CD4-positive, CD25-positive, alpha-beta regulatory T cell (primary cell): ENCODE data around the gene GON7. TPM values are rescaled to one million over a fixed set of nuclear protein-coding genes. Genes with fewer than 3 reads are reported as not detected.
"Not testable (repeated sequence)": the region's sequence is repeated elsewhere in the genome, so short reads cannot be mapped to it uniquely, and the experiment has no call there.

Experiments
- ATAC-seq, 2 donors: fragments of 150-1000 bp; cut with Tn5 transposase; one replicate each; pipeline ENCODE4 v1.10.0; 2021; ENCODE audit warnings: low read depth in 2 of 2, moderate number of reproducible peaks in 2 of 2, moderate library complexity in 1 of 2
- DNase-seq, 3 donors: peaks; one replicate each; pipeline versions ENCODE4 v3.0.0 to v3.0.0-alpha.2; 2012 to 2022; ENCODE audit warnings: mixed read lengths in 1 of 3
- H3K27ac ChIP-seq: one replicate; pipeline ENCODE4 v1.7.0; 2013; ENCODE audit warnings: mild to moderate bottlenecking, low read length; ENCODE audit not compliant: insufficient read depth, poor library complexity, severe bottlenecking
- H3K27me3 ChIP-seq: one replicate; pipeline ENCODE4 v1.7.0; 2013; ENCODE audit warnings: low read length; ENCODE audit not compliant: control insufficient read depth, insufficient read depth
- H3K36me3 ChIP-seq: one replicate; pipeline ENCODE4 v1.7.0; 2013; ENCODE audit warnings: mild to moderate bottlenecking, low read length, moderate library complexity; ENCODE audit not compliant: control insufficient read depth, insufficient read depth
- H3K4me1 ChIP-seq: 2 replicates; pipeline ENCODE4 v1.7.0; 2013; ENCODE audit warnings: mild to moderate bottlenecking, low read length; ENCODE audit not compliant: insufficient read depth, control insufficient read depth, poor library complexity, severe bottlenecking
- H3K4me3 ChIP-seq: one replicate; pipeline ENCODE4 v1.7.0; 2013; ENCODE audit warnings: low read depth, mild to moderate bottlenecking, low read length, moderate library complexity
- H3K9me3 ChIP-seq, 2 experiments: 1 replicate in 1 of 2; 2 replicates in 1 of 2; pipeline ENCODE4 v1.7.0; 2013; ENCODE audit warnings: low read length in 2 of 2, mild to moderate bottlenecking in 1 of 2, moderate library complexity in 1 of 2; ENCODE audit not compliant: control insufficient read depth in 2 of 2
- H3K27ac Mint-ChIP-seq, 3 donors: one replicate each; pipeline ENCODE4 v1.8.0; 2020 to 2022; ENCODE audit warnings: mild to moderate bottlenecking in 3 of 3, mixed read lengths in 3 of 3, moderate library complexity in 2 of 3
- H3K27me3 Mint-ChIP-seq: one replicate; pipeline ENCODE4 v1.8.0; 2022; ENCODE audit warnings: mild to moderate bottlenecking, mixed read lengths
- H3K36me3 Mint-ChIP-seq: one replicate; pipeline ENCODE4 v1.8.0; 2020; ENCODE audit warnings: mixed read lengths
- H3K4me1 Mint-ChIP-seq, 4 donors: one replicate each; pipeline ENCODE4 v1.8.0; 2020 to 2022; ENCODE audit warnings: mixed read lengths in 4 of 4, mild to moderate bottlenecking in 1 of 4
- H3K4me3 Mint-ChIP-seq, 4 donors: one replicate each; pipeline ENCODE4 v1.8.0; 2020 to 2022; ENCODE audit warnings: mild to moderate bottlenecking in 4 of 4, mixed read lengths in 4 of 4, moderate library complexity in 3 of 4
- H3K9me3 Mint-ChIP-seq, 7 donors: one replicate each; pipeline ENCODE4 v1.8.0; 2020 to 2022; ENCODE audit warnings: mixed read lengths in 7 of 7, mild to moderate bottlenecking in 3 of 7, moderate library complexity in 2 of 7
- polyA plus RNA-seq, 4 donors: library from polyadenylated mRNA; unstranded; fragments of 300-500 nt; fragmentation: Illumina TruSeq; gene quantifications; one replicate each; pipeline ENCODE4 v1.2.3, GENCODE V29; 2021
- total RNA-seq: library from RNA; stranded (reverse); gene quantifications from one replicate; pipeline ENCODE4 v1.2.3, GENCODE V29; 2022

Gene GON7
- total and polyA plus RNA-seq, 5 donors from 2014 or later = 7.1 to 31.0 (median 30.0) TPM

DNA sequence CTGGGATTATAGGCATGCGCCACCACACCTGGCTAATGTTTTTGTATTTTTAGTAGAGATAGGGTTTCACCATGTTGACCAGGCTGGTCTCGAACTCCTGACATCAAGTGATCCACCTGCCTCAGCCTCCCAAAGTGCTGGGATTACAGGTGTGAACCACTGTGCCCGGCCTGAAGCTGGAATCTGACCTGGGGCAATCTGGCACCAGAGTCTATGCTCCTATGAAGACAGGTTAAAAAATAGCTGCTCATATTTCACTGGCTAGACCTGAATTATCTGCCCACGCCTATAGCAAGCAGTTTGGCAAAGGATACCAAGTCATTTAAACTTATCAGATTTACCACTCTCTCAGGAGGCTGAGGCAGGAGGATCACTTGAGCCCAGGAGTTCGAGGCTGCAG lies 32.1 kb downstream of the GON7 start:
- H3K4me1 ChIP-seq, H3K9me3 ChIP-seq, H3K9me3 Mint-ChIP-seq, H3K27me3 Mint-ChIP-seq, DNase-seq, H3K36me3 ChIP-seq, H3K27me3 ChIP-seq, H3K27ac Mint-ChIP-seq, H3K4me1 Mint-ChIP-seq, H3K36me3 Mint-ChIP-seq, H3K27ac ChIP-seq, H3K4me3 ChIP-seq, ATAC-seq, H3K4me3 Mint-ChIP-seq: not testable (repeated sequence)

DNA sequence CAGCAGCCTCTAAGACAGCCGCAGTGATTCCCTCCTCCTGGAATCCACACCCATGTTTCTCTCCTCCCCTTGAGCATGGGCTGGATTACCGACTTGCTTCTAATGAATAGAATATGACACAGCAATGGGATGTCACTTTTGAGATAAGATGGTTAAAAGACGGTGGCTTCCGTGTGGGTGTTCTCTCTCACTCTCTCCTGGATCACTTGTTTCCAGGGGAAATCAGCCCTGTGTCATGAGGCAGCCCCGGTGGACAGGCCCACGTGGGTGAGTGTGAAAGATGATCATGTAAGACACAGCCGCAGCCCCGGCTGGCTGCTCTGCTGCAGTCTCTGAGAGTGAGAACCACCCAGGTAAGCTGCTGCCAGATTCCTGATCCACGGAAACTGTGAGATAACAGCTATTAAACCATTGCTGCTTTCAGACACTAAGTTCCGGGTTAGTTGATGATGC lies 32.9 kb downstream of the GON7 start:
- H3K27me3 ChIP-seq = no peaks in the 10 kb centered on the region
- H3K27ac Mint-ChIP-seq = peak overlapping the region in 1 of 3 donors; percentile 26
- ATAC-seq (no peak), DNase-seq (no peak)
- peaks cover 2 to 9% (median 5%) of the 10 kb centered on the region in 4 donors for H3K4me1 Mint-ChIP-seq
- H3K4me3 Mint-ChIP-seq = no peak overlapping the region
- H3K27ac ChIP-seq = no peak overlapping the region
- no peak overlapping the region for H3K4me3 ChIP-seq
- no peaks in the 10 kb centered on the region for H3K36me3 Mint-ChIP-seq
- H3K36me3 ChIP-seq = no peaks in the 10 kb centered on the region
- no peaks in the 10 kb centered on the region for H3K9me3 ChIP-seq
- no peaks in the 10 kb centered on the region for H3K4me1 ChIP-seq
- H3K27me3 Mint-ChIP-seq = no peaks in the 10 kb centered on the region
- no peaks in the 10 kb centered on the region for H3K9me3 Mint-ChIP-seq

DNA sequence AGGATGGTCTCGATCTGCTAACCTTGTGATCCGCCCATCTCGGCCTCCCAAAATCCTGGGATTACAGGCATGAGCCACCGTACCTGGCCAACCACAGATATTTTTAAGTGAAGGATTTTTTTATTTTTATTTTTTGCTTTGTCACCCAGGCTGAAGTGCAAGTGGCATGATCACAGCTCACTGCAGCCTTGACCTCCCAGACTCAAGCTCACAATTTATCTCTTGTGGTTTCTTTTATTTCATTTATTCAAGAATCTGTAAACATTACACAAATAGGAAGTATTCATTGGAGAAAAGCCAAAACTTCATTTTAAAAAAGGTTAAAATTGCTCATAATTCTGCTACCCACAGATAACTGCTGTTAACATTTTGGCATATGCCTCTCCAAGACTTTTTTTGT lies 35.5 kb downstream of the GON7 start:
- Mint-ChIP-seq H3K27me3 (peaks cover 4% of the 10 kb centered on the region), H3K4me1 (no peaks in the 10 kb centered on the region), H3K27ac (no peak overlapping the region), H3K4me3 (no peak overlapping the region), H3K36me3 (no peaks in the 10 kb centered on the region), H3K9me3 (no peaks in the 10 kb centered on the region)
- H3K36me3 ChIP-seq = no peaks in the 10 kb centered on the region
- no peaks in the 10 kb centered on the region for H3K9me3 ChIP-seq
- no peak overlapping the region for H3K4me3 ChIP-seq
- no peaks in the 10 kb centered on the region for H3K27me3 ChIP-seq
- no peaks in the 10 kb centered on the region for H3K4me1 ChIP-seq
- DNase-seq (no peak), ATAC-seq (no peak)
- H3K27ac ChIP-seq = no peak overlapping the region

DNA sequence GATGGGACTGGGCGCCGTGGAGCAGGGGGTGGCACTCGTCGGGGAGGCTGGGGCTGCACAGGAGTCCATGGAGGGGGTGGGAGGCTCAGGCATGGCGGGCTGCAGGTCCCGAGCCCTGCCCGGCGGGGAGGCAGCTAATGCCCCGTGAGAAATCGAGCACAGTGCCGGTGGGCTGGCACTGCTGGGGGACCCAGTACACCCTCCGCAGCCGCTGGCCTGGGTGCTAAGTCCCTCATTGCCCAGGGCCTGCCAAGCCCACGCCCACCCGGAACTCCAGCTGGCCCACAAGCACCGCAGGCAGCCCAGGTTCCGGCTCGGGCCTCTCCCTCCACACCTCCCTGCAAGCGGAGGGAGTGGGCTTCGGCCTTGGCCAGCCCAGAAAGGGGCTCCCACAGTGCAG lies 36.7 kb downstream of the GON7 start:
- H3K4me1 Mint-ChIP-seq, H3K9me3 ChIP-seq, DNase-seq, H3K36me3 Mint-ChIP-seq, H3K4me3 Mint-ChIP-seq, H3K27ac ChIP-seq, H3K27ac Mint-ChIP-seq, H3K4me3 ChIP-seq, H3K36me3 ChIP-seq, H3K4me1 ChIP-seq, H3K27me3 Mint-ChIP-seq, ATAC-seq, H3K27me3 ChIP-seq, H3K9me3 Mint-ChIP-seq: not testable (repeated sequence)

DNA sequence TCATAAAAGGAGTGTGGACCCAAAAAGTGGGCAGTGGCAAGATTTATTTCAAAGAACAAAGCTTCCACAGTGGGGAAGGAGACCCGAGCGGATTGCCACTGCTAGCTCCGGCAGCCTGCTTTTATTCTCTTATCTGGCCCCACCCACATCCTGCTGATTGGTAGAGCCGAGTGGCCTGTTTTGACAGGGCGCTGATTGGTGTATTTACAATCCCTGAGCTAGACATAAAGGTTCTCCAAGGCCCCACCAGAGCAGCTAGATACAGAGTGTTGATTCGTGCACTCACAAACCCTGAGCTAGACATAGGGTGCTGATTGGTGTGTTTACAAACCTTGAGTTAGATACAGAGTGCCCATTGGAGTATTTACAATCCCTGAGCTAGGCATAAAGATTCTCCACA lies 37.2 kb downstream of the GON7 start:
- H3K27me3 Mint-ChIP-seq, H3K36me3 Mint-ChIP-seq, ATAC-seq, H3K36me3 ChIP-seq, H3K4me1 ChIP-seq, H3K27ac ChIP-seq, H3K27ac Mint-ChIP-seq, H3K4me3 Mint-ChIP-seq, H3K4me1 Mint-ChIP-seq, H3K9me3 Mint-ChIP-seq, H3K27me3 ChIP-seq, H3K4me3 ChIP-seq, DNase-seq, H3K9me3 ChIP-seq: not testable (repeated sequence)

DNA sequence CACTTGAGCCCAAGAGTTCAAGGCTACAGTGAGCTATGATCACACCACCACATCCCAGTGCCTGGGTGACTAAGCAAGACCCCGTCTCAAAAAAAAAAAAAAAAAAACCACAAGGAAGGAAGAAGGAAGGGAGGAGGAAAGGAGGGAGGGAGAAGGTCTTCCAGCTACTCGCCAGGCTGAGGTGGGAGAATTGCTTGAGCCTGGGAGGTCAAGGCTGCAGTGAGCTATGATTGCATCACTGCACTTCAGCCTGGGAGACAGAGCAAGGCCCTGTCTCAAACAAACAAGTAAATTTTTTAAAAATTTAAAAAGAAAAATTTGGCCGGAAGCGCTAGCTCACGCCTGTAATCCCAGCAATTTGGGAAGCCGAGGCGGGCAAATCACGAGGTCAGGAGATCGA lies 38.3 kb downstream of the GON7 start:
- H3K27ac Mint-ChIP-seq, H3K27me3 Mint-ChIP-seq, H3K27me3 ChIP-seq: not testable (repeated sequence)

DNA sequence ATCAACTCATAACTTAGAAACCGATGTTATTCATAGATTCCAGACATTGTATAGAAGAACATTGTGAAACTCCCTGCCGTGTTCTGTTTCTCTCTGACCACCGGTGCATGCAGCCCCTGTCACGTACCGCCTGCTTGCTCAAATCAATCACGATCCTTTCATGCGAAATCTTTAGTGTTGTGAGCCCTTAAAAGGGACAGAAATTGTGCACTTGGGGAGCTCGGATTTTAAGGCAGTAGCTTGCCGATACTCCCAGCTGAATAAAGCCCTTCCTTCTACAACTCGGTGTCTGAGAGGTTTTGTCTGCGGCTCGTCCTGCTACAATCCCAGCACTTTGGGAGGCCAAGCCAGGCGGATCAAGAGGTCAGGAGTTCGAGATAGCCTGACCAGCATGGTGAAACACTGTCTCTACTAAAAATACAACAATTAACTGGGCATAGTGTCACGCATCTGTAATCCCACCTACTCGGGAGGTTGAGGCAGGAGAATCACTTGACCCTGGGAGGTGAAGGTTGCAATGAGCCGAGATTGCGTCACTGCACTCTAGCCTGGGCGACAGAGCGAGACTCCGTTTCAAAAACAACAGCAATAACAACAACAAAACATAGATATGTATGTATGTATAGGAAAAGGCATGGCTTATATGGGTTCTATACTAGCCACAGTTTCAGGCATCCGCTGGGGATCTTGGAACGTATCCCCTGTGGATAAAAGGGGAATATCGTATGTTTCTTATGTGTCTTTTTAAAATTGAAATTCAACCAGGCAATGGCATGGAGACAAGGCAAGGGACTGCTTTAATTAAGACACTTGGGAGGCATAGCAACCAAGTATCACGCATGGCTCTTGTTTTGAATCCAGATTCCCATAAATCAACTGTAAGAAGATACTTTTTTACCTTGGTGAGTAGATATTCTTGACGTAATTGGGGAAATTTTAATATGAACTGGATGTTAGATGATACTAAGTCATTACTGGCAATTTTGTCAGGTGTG lies 41.3 kb downstream of the GON7 start:
- not testable (repeated sequence) for H3K27ac Mint-ChIP-seq, H3K27me3 ChIP-seq, H3K27me3 Mint-ChIP-seq, ATAC-seq, H3K4me3 ChIP-seq, H3K9me3 ChIP-seq, H3K4me1 ChIP-seq, H3K36me3 Mint-ChIP-seq, H3K36me3 ChIP-seq, H3K4me1 Mint-ChIP-seq, H3K27ac ChIP-seq, DNase-seq, H3K9me3 Mint-ChIP-seq, H3K4me3 Mint-ChIP-seq

More for the DNA sequence above, 38.3 kb downstream of the GON7 start:
- not testable (repeated sequence) for H3K9me3 ChIP-seq, H3K4me3 ChIP-seq, H3K4me3 Mint-ChIP-seq, H3K36me3 ChIP-seq, H3K27ac ChIP-seq, DNase-seq, ATAC-seq, H3K4me1 Mint-ChIP-seq, H3K4me1 ChIP-seq, H3K36me3 Mint-ChIP-seq, H3K9me3 Mint-ChIP-seq

DNA sequence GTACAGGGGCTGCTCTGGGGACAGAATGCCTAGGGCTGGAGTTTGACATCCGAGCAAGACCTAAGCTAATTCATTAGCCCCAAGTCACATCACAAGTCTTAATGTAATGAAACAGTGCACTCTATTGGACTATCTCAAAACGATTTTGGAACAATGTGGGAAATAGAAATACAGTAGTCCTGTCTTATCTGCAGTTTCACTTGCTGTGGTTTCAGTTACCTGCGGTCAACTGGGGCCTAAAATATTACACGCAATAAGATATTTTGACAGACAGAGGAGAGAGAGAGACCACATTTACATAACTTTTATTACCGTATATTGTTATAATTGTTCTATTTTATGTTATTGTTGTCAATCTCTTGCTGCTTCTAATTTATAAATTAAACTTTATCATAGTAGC lies 43.3 kb downstream of the GON7 start:
- DNase-seq (no peak), ATAC-seq (no peak)
- Histone ChIP-seq H3K4me3 (no peak overlapping the region), H3K27ac (no peak overlapping the region), H3K36me3 (no peaks in the 10 kb centered on the region), H3K4me1 (no peaks in the 10 kb centered on the region), H3K9me3 (no peaks in the 10 kb centered on the region), H3K27me3 (no peaks in the 10 kb centered on the region)
- Mint-ChIP-seq H3K4me1 (no peaks in the 10 kb centered on the region), H3K4me3 (no peak overlapping the region), H3K9me3 (no peaks in the 10 kb centered on the region), H3K27ac (no peak overlapping the region), H3K27me3 (peaks cover 4% of the 10 kb centered on the region), H3K36me3 (no peaks in the 10 kb centered on the region)
